HepG2 (cell line): ENCODE measurements around the gene GNRH2. TPM values are rescaled to one million over a fixed set of nuclear protein-coding genes. Genes with fewer than 3 reads are reported as not detected.
"Not testable (repeated sequence)": the region's sequence is repeated elsewhere in the genome, so short reads cannot be mapped to it uniquely, and the experiment has no call there.

Experiments
- ELF3 ChIP-seq: IDR thresholded peaks from 2 replicates; pipeline ENCODE4 v1.6.1; 2016; ENCODE audit warnings: missing genetic modification reagents, missing compliant biosample characterization
- ETV5 ChIP-seq: IDR thresholded peaks from 2 replicates; pipeline ENCODE4 v1.6.1; 2018; ENCODE audit warnings: missing biosample characterization, missing genetic modification reagents, inconsistent platforms, borderline replicate concordance
- FOXA3 ChIP-seq: IDR thresholded peaks from 2 replicates; pipeline ENCODE4 v1.6.1; 2016; ENCODE audit warnings: missing genetic modification reagents, missing compliant biosample characterization
- HNF4A ChIP-seq: sonication (generic); formaldehyde crosslinking; IDR thresholded peaks from 2 replicates; pipeline ENCODE4 v1.4.0; 2020; ENCODE audit warnings: missing genetic modification reagents
- MED1 ChIP-seq: sonication (generic); formaldehyde crosslinking; IDR thresholded peaks from 2 replicates; pipeline ENCODE4 v1.4.0; 2020; ENCODE audit warnings: missing genetic modification reagents
- PHF21A ChIP-seq: sonication (generic); formaldehyde crosslinking; IDR thresholded peaks from 2 replicates; pipeline ENCODE4 v1.5.0; 2020; ENCODE audit warnings: mild to moderate bottlenecking, missing genetic modification reagents
- SOX5 ChIP-seq: IDR thresholded peaks from 2 replicates; pipeline ENCODE4 v1.6.1; 2016; ENCODE audit warnings: borderline replicate concordance
- TBX2 ChIP-seq: sonication (generic); formaldehyde crosslinking; IDR thresholded peaks from 2 replicates; pipeline ENCODE4 v1.5.0; 2020; ENCODE audit warnings: missing genetic modification reagents, mild to moderate bottlenecking, borderline replicate concordance
- ZGPAT ChIP-seq: IDR thresholded peaks from 2 replicates; pipeline ENCODE4 v1.6.1; 2016; ENCODE audit warnings: mild to moderate bottlenecking
- ZNF138 ChIP-seq: sonication (generic); formaldehyde crosslinking; IDR thresholded peaks from 2 replicates; pipeline ENCODE4 v1.5.0; 2020; ENCODE audit warnings: mild to moderate bottlenecking, low read depth, missing genetic modification reagents
- ZNF570 ChIP-seq: sonication (generic); formaldehyde crosslinking; IDR thresholded peaks from 2 replicates; pipeline ENCODE4 v1.4.0; 2020; ENCODE audit warnings: mild to moderate bottlenecking, missing genetic modification reagents, borderline replicate concordance
- ZSCAN29 ChIP-seq: sonication (generic); formaldehyde crosslinking; conservative IDR thresholded peaks from 2 replicates; pipeline ENCODE4 v1.4.0; 2020; ENCODE audit warnings: mild to moderate bottlenecking, missing genetic modification reagents
- polyA plus RNA-seq, 8 experiments: library from polyadenylated mRNA; depleted of rRNA in 3 of 8; stranded (reverse) in 7 of 8; unstranded in 1 of 8; fragments of >200 nt; fragmentation: Illumina TruSeq in 4 of 8; extraction: Trizol in 4 of 8; gene quantifications; 2 replicates each; pipeline versions ENCODE4 v1.2.1 to v1.2.3, GENCODE V29; 2011 to 2016; ENCODE audit warnings: low read depth in 4 of 8, missing spikeins in 1 of 8, mixed read lengths in 1 of 8; ENCODE audit not compliant: insufficient read depth in 1 of 8
- total RNA-seq, 5 experiments: library from RNA; depleted of rRNA; stranded (reverse); fragments of >200 nt; fragmentation: Illumina TruSeq; extraction: Trizol; gene quantifications; 2 replicates each; pipeline ENCODE4 v1.2.3, GENCODE V29; 2016; ENCODE audit warnings: low read depth in 1 of 5
- TF ChIP-seq, protein P1 (sequence below): sonication (generic); formaldehyde crosslinking; IDR thresholded peaks from 2 replicates; pipeline ENCODE4 v1.5.1; 2020; ENCODE audit warnings: mild to moderate bottlenecking, moderate library complexity, missing genetic modification reagents
- TF ChIP-seq, protein P2 (sequence below): sonication (generic); formaldehyde crosslinking; IDR thresholded peaks from 2 replicates; pipeline ENCODE4 v1.4.0; 2020; ENCODE audit warnings: missing genetic modification reagents
- TF ChIP-seq, protein P3 (sequence below), 2 experiments: sonication (generic) in 1 of 2; formaldehyde crosslinking in 1 of 2; IDR thresholded peaks; 2 replicates each; pipeline versions ENCODE4 v1.4.0 to v1.6.1; 2016 to 2020; ENCODE audit warnings: borderline replicate concordance in 1 of 2, low read depth in 1 of 2, mild to moderate bottlenecking in 1 of 2, missing genetic modification reagents in 1 of 2

Gene GNRH2
- total and polyA plus RNA-seq, 2 of the 13 experiments (the other 11 are each of a cell fraction or from before 2014, with no cell fraction given) = 0.28 TPM; not detected in 1

DNA sequence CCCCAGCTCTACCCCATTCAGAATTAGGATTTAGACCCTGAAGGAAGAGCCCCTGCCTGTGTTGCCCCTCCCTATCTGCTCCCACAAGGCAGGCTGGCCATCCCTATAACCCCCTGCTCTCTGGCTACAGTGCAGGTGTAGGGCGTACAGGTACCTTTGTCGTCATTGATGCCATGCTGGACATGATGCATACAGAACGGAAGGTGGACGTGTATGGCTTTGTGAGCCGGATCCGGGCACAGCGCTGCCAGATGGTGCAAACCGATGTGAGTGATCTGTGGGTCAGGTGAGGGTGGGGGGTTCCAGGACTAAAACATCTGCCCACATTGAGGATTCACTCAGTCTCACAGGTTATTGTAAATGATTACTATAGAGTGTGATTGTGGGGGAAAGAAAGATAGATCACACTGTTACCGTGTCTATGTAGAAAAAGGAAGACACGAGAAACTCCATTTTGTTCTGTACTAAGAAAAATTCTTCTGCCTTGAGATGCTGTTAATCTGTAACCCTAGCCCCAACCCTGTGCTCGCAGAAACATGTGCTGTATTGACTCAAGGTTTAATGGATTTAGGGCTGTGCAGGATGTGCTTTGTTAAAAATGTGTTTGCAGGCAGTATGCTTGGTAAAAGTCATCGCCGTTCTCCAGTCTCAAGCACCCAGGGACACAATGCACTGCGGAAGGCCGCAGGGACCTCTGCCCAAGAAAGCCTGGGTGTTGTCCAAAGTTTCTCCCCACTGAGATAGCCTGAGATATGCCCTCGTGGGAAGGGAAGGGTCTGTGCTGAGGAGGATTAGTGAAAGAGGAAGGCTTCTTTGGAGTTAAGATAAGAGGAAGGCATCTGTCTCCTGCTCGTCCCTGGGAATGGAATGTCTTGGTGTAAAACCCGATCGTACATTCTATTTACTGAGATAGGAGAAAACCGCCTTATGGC lies 20.6 kb upstream of the GNRH2 start (continued):
- TF ChIP-seq, protein P1, sequence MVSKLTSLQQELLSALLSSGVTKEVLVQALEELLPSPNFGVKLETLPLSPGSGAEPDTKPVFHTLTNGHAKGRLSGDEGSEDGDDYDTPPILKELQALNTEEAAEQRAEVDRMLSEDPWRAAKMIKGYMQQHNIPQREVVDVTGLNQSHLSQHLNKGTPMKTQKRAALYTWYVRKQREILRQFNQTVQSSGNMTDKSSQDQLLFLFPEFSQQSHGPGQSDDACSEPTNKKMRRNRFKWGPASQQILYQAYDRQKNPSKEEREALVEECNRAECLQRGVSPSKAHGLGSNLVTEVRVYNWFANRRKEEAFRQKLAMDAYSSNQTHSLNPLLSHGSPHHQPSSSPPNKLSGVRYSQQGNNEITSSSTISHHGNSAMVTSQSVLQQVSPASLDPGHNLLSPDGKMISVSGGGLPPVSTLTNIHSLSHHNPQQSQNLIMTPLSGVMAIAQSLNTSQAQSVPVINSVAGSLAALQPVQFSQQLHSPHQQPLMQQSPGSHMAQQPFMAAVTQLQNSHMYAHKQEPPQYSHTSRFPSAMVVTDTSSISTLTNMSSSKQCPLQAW (CRISPR knock-in tag) = peak; percentile 80; the same call in 1 of the 2 replicates
- TF ChIP-seq ZNF138 = 0 out of 2 replicates have a peak, but pooled peaks have one; percentile 25
- TF ChIP-seq FOXA3 = peak; percentile 66; the same call in 1 of the 2 replicates
- 0 out of 2 replicates have a peak, but pooled peaks have one; percentile 18 for TF ChIP-seq ZGPAT (CRISPR knock-in tag)
- 0 out of 2 replicates have a peak, but pooled peaks have one; percentile 39 for TF ChIP-seq ZSCAN29
- 0 out of 2 replicates have a peak, but pooled peaks have one; percentile 41 for TF ChIP-seq ZNF570 (CRISPR knock-in tag)
- peak; percentile 8; the same call in 1 of the 2 replicates for TF ChIP-seq TBX2 (CRISPR knock-in tag)
- TF ChIP-seq MED1 (CRISPR knock-in tag) = peak; percentile 19; the same call in 1 of the 2 replicates
- TF ChIP-seq PHF21A (CRISPR knock-in tag) = 0 out of 2 replicates have a peak, but pooled peaks have one; percentile 23
- 0 out of 2 replicates have a peak, but pooled peaks have one; percentile 15 for TF ChIP-seq ELF3
- 0 out of 2 replicates have a peak, but pooled peaks have one; percentile 17 for TF ChIP-seq ETV5 (CRISPR knock-in tag)
- TF ChIP-seq, protein P2, sequence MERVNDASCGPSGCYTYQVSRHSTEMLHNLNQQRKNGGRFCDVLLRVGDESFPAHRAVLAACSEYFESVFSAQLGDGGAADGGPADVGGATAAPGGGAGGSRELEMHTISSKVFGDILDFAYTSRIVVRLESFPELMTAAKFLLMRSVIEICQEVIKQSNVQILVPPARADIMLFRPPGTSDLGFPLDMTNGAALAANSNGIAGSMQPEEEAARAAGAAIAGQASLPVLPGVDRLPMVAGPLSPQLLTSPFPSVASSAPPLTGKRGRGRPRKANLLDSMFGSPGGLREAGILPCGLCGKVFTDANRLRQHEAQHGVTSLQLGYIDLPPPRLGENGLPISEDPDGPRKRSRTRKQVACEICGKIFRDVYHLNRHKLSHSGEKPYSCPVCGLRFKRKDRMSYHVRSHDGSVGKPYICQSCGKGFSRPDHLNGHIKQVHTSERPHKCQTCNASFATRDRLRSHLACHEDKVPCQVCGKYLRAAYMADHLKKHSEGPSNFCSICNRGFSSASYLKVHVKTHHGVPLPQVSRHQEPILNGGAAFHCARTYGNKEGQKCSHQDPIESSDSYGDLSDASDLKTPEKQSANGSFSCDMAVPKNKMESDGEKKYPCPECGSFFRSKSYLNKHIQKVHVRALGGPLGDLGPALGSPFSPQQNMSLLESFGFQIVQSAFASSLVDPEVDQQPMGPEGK (CRISPR knock-in tag) = peak; percentile 32
- 0 out of 2 replicates have a peak, but pooled peaks have one; percentile 12 for TF ChIP-seq HNF4A
- peak; percentile 43 for TF ChIP-seq SOX5 (CRISPR knock-in tag)
- TF ChIP-seq, protein P3, sequence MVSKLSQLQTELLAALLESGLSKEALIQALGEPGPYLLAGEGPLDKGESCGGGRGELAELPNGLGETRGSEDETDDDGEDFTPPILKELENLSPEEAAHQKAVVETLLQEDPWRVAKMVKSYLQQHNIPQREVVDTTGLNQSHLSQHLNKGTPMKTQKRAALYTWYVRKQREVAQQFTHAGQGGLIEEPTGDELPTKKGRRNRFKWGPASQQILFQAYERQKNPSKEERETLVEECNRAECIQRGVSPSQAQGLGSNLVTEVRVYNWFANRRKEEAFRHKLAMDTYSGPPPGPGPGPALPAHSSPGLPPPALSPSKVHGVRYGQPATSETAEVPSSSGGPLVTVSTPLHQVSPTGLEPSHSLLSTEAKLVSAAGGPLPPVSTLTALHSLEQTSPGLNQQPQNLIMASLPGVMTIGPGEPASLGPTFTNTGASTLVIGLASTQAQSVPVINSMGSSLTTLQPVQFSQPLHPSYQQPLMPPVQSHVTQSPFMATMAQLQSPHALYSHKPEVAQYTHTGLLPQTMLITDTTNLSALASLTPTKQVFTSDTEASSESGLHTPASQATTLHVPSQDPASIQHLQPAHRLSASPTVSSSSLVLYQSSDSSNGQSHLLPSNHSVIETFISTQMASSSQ (IDR thresholded peaks at IDR 0.05; ENCODE audit: low read depth) = not testable (repeated sequence)
- TF ChIP-seq, protein P3 (CRISPR knock-in tag; IDR thresholded peaks at IDR 0.05; ENCODE audit: borderline replicate concordance) = peak; percentile 36; the same call in 1 of the 2 replicates
